Panc1 (cell line): ENCODE results near the gene DLL3. TPM values are rescaled to one million over a fixed set of nuclear protein-coding genes. Genes with fewer than 3 reads are reported as not detected.

Source experiments
- ATAC-seq: fragments of 200-7000 bp; cut with Tn5 transposase; 2 replicates; pipeline ENCODE4 v1.9.1; 2020; ENCODE audit warnings: mild to moderate bottlenecking, moderate library complexity
- BruUV-seq: library from RNA; stranded (reverse); fragments of 400-500 nt; replicated peaks from 2 replicates; lab custom pipeline; 2021; lab: Mats Ljungman, UMichigan
- CTCF ChIA-PET: fragments of 300-600 bp; sonication (Branson Sonifier 250); formaldehyde crosslinking; loops from one replicate; lab custom pipeline; 2022; ENCODE audit warnings: antibody characterized with exemption; lab: Charles Lee
- POLR2A ChIA-PET: fragments of 300-600 bp; sonication (Branson Sonifier 250); formaldehyde crosslinking; loops from one replicate; lab custom pipeline; 2022; ENCODE audit warnings: antibody characterized with exemption; lab: Charles Lee
- DNase-seq: peaks from one replicate; pipeline ENCODE4 v3.0.0-alpha.2; 2010; ENCODE audit warnings: low read depth, low spot score
- H3K27ac ChIP-seq: 2 replicates; pipeline ENCODE4 v1.5.1; 2011; ENCODE audit warnings: mild to moderate bottlenecking, low read length, inconsistent platforms
- H3K27me3 ChIP-seq: fragments of 200-500 bp; sonication (Bioruptor generic); 2 replicates; pipeline ENCODE4 v1.6.0; 2014; ENCODE audit warnings: low read length, inconsistent platforms; ENCODE audit not compliant: control insufficient read depth, insufficient read depth
- H3K36me3 ChIP-seq: fragments of 200-500 bp; sonication (Bioruptor generic); 2 replicates; pipeline ENCODE4 v1.5.1; 2014; ENCODE audit warnings: inconsistent platforms, mild to moderate bottlenecking, low read length, moderate library complexity; ENCODE audit not compliant: control insufficient read depth, insufficient read depth
- H3K4me1 ChIP-seq: 2 replicates; pipeline ENCODE4 v1.5.1; 2011; ENCODE audit warnings: inconsistent platforms, mild to moderate bottlenecking, low read length, moderate library complexity; ENCODE audit not compliant: control insufficient read depth, insufficient read depth
- H3K4me3 ChIP-seq, 2 experiments: 2 replicates each; pipeline ENCODE4 v1.5.1; 2011 to 2012; ENCODE audit warnings: low read depth in 2 of 2, low read length in 2 of 2, mild to moderate bottlenecking in 2 of 2, inconsistent platforms in 1 of 2, moderate library complexity in 1 of 2
- H3K9me3 ChIP-seq: fragments of 200-500 bp; sonication (Bioruptor generic); 2 replicates; pipeline ENCODE4 v1.5.1; 2014; ENCODE audit warnings: low read depth, mild to moderate bottlenecking, inconsistent platforms, low read length, moderate library complexity; ENCODE audit not compliant: control insufficient read depth, insufficient read depth
- CTCF ChIP-seq: fragments of 450-650 bp; IDR thresholded peaks from 2 replicates; pipeline ENCODE4 v1.5.1; 2017; ENCODE audit warnings: mild to moderate bottlenecking
- POLR2AphosphoS5 ChIP-seq: IDR thresholded peaks from 2 replicates; pipeline ENCODE4 v1.6.1; 2012; ENCODE audit warnings: mild to moderate bottlenecking, low read depth, low read length, moderate library complexity
- REST ChIP-seq, 2 experiments: IDR thresholded peaks; 2 replicates each; pipeline ENCODE4 v1.6.1; 2011 to 2012; ENCODE audit warnings: low read depth in 2 of 2, control low read depth in 1 of 2, low read length in 1 of 2, mild to moderate bottlenecking in 1 of 2, moderate library complexity in 1 of 2; ENCODE audit not compliant: insufficient read depth in 1 of 2
- SIN3A ChIP-seq: IDR thresholded peaks from 2 replicates; pipeline ENCODE4 v1.6.1; 2012; ENCODE audit warnings: low read depth, mild to moderate bottlenecking, low read length, moderate library complexity, borderline replicate concordance; ENCODE audit not compliant: insufficient read depth
- TCF7L2 ChIP-seq: IDR thresholded peaks from 2 replicates; pipeline ENCODE4 v1.6.1; 2011; ENCODE audit warnings: mild to moderate bottlenecking, low read depth, low read length, inconsistent platforms
- in situ Hi-C: cut with HindIII; loops from 2 replicates; pipeline ENCODE4 v1.10.0; 2016; ENCODE audit warnings: low sequenced_read_pairs, low pct_unique_long_range_greater_than_20kb
- intact Hi-C: fragments of 100-400 bp; cut with micrococcal nuclease; formaldehyde crosslinking; loops from one replicate; pipeline ENCODE4 v1.10.0; 2022; ENCODE audit not compliant: unreplicated experiment
- total RNA-seq: library from RNA; stranded (reverse); gene quantifications from one replicate; pipeline ENCODE4 v1.2.1, GENCODE V29; 2021; ENCODE audit not compliant: unreplicated experiment

Gene DLL3
- total RNA-seq, 1 experiment from 2014 or later, result 76.9 TPM

GRCh38 chr19:39502640-39503417 lies 4.1 kb downstream of the DLL3 start:
- no TSS peak for BruUV-seq
- ATAC-seq, result peak; percentile 24

More at GRCh38 chr19:39502640-39503417, 4.1 kb downstream of the DLL3 start:
- Histone ChIP-seq H3K4me3 (peak overlapping the region in 1 of 2 experiments; percentile 34; a peak in 2 of 4 replicates), H3K27me3 (peaks cover 8% of the 10 kb centered on the region), H3K27ac (peak overlapping the region; percentile 3; the same call in 1 of the 2 replicates), H3K4me1 (peaks cover 27% of the 10 kb centered on the region), H3K36me3 (no peaks in the 10 kb centered on the region), H3K9me3 (no peaks in the 10 kb centered on the region)
- TF ChIP-seq CTCF, result no peak
- no peak for TF ChIP-seq SIN3A
- TF ChIP-seq TCF7L2, result no peak
- TF ChIP-seq REST (IDR thresholded peaks at IDR 0.05; ENCODE audit: insufficient read depth in 1 of 2, low read depth in 2 of 2, low read length in 1 of 2), result no peak
- TF ChIP-seq POLR2AphosphoS5, result no peak
- POLR2A ChIA-PET, result interaction anchor here (0.5 to 3.7 kb wide), 11 partner anchors 12 to 541 kb away, joined by 3 to 43 read pairs (median 5); partner anchors contain the start of genes DYRK1B, RPS16 and SUPT5H
- CTCF ChIA-PET, result interaction anchor here (0.6 to 2.4 kb wide), 46 partner anchors 8 to 802 kb away, joined by 3 to 88 read pairs (median 5); partner anchors contain the start of genes EID2B, MED29, PAF1 and PSMC4
- DNase-seq, result peak; percentile 93
- in situ Hi-C loops (loop anchor here (5.0 kb wide), 6 partner anchors 39 to 339 kb away; partner anchors contain the start of genes EID2, MED29 and PAF1), intact Hi-C loops (no loop called here)
